ENCODE measurements around the gene GPR156. TPM values are rescaled to one million over a fixed set of nuclear protein-coding genes. Genes with fewer than 3 reads are reported as not detected.
A peak's percentile ranks its signal among the peaks of the same experiment; 100 is the strongest.

GPR156 gene
- total and polyA plus RNA-seq, 2 of the 4 experiments (the other 2 are of a cell fraction): 0.09 to 0.18 TPM

- CTCF ChIA-PET: interaction anchor here (0.6 kb wide), 1 partner anchor 119 kb away, joined by 3 read pairs; no protein-coding TSS in a partner anchor
These were observed 114.8 kb downstream of the GPR156 start for GRCh38 chr3:120170223-120170622.

More at GRCh38 chr3:120170223-120170622, 114.8 kb downstream of the GPR156 start:
- no peaks in the 10 kb centered on the region for H3K79me1 ChIP-seq (ENCODE audit: low read depth in 1 of 2, low read length in 2 of 2)
- H3K9me1 ChIP-seq (ENCODE audit: insufficient read depth, low read length): peaks cover 13% of the 10 kb centered on the region
- H4K20me1 ChIP-seq (ENCODE audit: insufficient read depth, low read length): no peaks in the 10 kb centered on the region
- POLR2A ChIA-PET (ENCODE audit: unreplicated experiment): no interaction called here
- TF ChIP-seq USF2 (IDR thresholded peaks at IDR 0.05; ENCODE audit: low read depth, low read length) (peak; percentile 15; the same call in 1 of the 2 replicates), NFE2L2 (IDR thresholded peaks at IDR 0.05; ENCODE audit: low read depth, low read length) (no peak), SMC3 (IDR thresholded peaks at IDR 0.05; ENCODE audit: low read depth, low read length) (no peak), CEBPB (IDR thresholded peaks at IDR 0.05; ENCODE audit: low read depth, low read length) (peak; percentile 65), MXI1 (IDR thresholded peaks at IDR 0.05; ENCODE audit: borderline replicate concordance, low read depth, low read length) (peak; percentile 82), MAZ (IDR thresholded peaks at IDR 0.05; ENCODE audit: borderline replicate concordance, low read depth, low read length) (peak; percentile 23; the same call in 1 of the 2 replicates), FOS (IDR thresholded peaks at IDR 0.05; ENCODE audit: low read depth, low read length) (peak; percentile 74), RAD21 (IDR thresholded peaks at IDR 0.05; ENCODE audit: low read length) (no peak), RFX5 (IDR thresholded peaks at IDR 0.05; ENCODE audit: low read depth, low read length) (no peak), BHLHE40 (IDR thresholded peaks at IDR 0.05; ENCODE audit: low read depth, low read length) (peak; percentile 54), CTCF (conservative IDR thresholded peaks at IDR 0.05; ENCODE audit: low read depth, low read length) (no peak)
- TF ChIP-seq, protein P1, sequence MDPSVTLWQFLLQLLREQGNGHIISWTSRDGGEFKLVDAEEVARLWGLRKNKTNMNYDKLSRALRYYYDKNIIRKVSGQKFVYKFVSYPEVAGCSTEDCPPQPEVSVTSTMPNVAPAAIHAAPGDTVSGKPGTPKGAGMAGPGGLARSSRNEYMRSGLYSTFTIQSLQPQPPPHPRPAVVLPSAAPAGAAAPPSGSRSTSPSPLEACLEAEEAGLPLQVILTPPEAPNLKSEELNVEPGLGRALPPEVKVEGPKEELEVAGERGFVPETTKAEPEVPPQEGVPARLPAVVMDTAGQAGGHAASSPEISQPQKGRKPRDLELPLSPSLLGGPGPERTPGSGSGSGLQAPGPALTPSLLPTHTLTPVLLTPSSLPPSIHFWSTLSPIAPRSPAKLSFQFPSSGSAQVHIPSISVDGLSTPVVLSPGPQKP (IDR thresholded peaks at IDR 0.05; ENCODE audit: borderline replicate concordance, low read depth, low read length): no peak
- H4K8ac ChIP-seq (ENCODE audit: low read depth in 2 of 2, low read length in 2 of 2): no peak overlapping the region; a peak in 1 of 4 replicates
- no peak overlapping the region for H2AK5ac ChIP-seq (ENCODE audit: low read depth, low read length)
- H4K5ac ChIP-seq (ENCODE audit: low read depth, low read length): no peak overlapping the region
- H2BK15ac ChIP-seq (ENCODE audit: low read depth, low read length): peak overlapping the region; percentile 2; the same call in 1 of the 3 replicates
- no peak overlapping the region; the same call in 1 of the 2 replicates for H3K18ac ChIP-seq (ENCODE audit: low read depth, low read length)
- H3K23ac ChIP-seq (ENCODE audit: low read depth, low read length): peak overlapping the region; percentile 1; the same call in 1 of the 2 replicates
- H3K56ac ChIP-seq (ENCODE audit: extremely low read depth, insufficient read depth, low read length): no peak overlapping the region
- dilution Hi-C loops (cut with HindIII; ENCODE audit: low sequenced_read_pairs, unreplicated experiment) (no loop called here), intact Hi-C loops (cut with micrococcal nuclease) (no loop called here), in situ Hi-C loops (cut with MboI; ENCODE audit: low sequenced_read_pairs) (loop anchor here (5.0 kb wide), 1 partner anchor 73 kb away; no protein-coding TSS in a partner anchor)
- 0 out of 2 replicates have a peak overlapping the region, but pooled peaks have one; percentile 1 for H4K91ac ChIP-seq (ENCODE audit: insufficient read depth, low read depth, low read length)
- H3K4me3 ChIP-seq (ENCODE audit: insufficient read depth, low read depth, low read length): no peak overlapping the region
- H3K4ac ChIP-seq (ENCODE audit: low read depth, low read length): peak overlapping the region; percentile 73; the same call in 1 of the 2 replicates
- peak overlapping the region; percentile 50 for H2BK120ac ChIP-seq (ENCODE audit: low read depth, low read length)
- no peak overlapping the region for H3K9ac ChIP-seq (ENCODE audit: low read depth, low read length)
- H3K27me3 ChIP-seq (ENCODE audit: control insufficient read depth, insufficient read depth, low read length): no peaks in the 10 kb centered on the region
- peaks cover 26% of the 10 kb centered on the region for H3K4me1 ChIP-seq (ENCODE audit: control insufficient read depth, insufficient read depth, low read length)
- DNase-seq: peak; percentile 85
- H3K4me2 ChIP-seq (ENCODE audit: low read depth, low read length): no peak overlapping the region
- H2AFZ ChIP-seq (replicated peaks; ENCODE audit: low read length, poor library complexity): no peak overlapping the region
- H3K36me3 ChIP-seq (ENCODE audit: control insufficient read depth, insufficient read depth, low read length): no peaks in the 10 kb centered on the region
- WGBS, 2 experiments (ENCODE audit: extremely low coverage in 2 of 2, insufficient read length in 1 of 2): no CpG with 5 or more reads among the region's 2 CpGs
- no TSS peak for BruUV-seq (replicated peaks)
- H2BK5ac ChIP-seq (ENCODE audit: low read depth, low read length, poor library complexity, severe bottlenecking): peak overlapping the region; percentile 22
- ATAC-seq (ENCODE audit: low read depth): peak; percentile 71
- peak overlapping the region; percentile 29; the same call in 1 of the 2 replicates for H3K14ac ChIP-seq (replicated peaks; ENCODE audit: low read depth, low read length)
- peak overlapping the region; percentile 1 for H2AK9ac ChIP-seq (replicated peaks; ENCODE audit: low read depth, low read length, poor library complexity)
- peak overlapping the region; percentile 66; the same call in 1 of the 2 replicates for H2BK20ac ChIP-seq (ENCODE audit: low read depth, low read length)
- H3K9me3 ChIP-seq (ENCODE audit: control insufficient read depth, insufficient read depth, low read length): no peaks in the 10 kb centered on the region
- no peak overlapping the region for H3K27ac ChIP-seq (ENCODE audit: insufficient read depth, low read length)
